ENCODE data around the gene MEX3A.
"Not testable (repeated sequence)": the region's sequence is repeated elsewhere in the genome, so short reads cannot be mapped to it uniquely, and the experiment has no call there.

MEX3A gene

GRCh38 chr1:156074661-156075060, 7.6 kb downstream of the MEX3A start:
- H3K27ac ChIP-seq, result peak overlapping the region; percentile 70
- no peaks in the 10 kb centered on the region for H3K27me3 ChIP-seq (ENCODE audit: insufficient read depth, low read depth, severe bottlenecking)
- TF ChIP-seq, protein P1, sequence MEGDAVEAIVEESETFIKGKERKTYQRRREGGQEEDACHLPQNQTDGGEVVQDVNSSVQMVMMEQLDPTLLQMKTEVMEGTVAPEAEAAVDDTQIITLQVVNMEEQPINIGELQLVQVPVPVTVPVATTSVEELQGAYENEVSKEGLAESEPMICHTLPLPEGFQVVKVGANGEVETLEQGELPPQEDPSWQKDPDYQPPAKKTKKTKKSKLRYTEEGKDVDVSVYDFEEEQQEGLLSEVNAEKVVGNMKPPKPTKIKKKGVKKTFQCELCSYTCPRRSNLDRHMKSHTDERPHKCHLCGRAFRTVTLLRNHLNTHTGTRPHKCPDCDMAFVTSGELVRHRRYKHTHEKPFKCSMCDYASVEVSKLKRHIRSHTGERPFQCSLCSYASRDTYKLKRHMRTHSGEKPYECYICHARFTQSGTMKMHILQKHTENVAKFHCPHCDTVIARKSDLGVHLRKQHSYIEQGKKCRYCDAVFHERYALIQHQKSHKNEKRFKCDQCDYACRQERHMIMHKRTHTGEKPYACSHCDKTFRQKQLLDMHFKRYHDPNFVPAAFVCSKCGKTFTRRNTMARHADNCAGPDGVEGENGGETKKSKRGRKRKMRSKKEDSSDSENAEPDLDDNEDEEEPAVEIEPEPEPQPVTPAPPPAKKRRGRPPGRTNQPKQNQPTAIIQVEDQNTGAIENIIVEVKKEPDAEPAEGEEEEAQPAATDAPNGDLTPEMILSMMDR (IDR thresholded peaks at IDR 0.05; ENCODE audit: low read depth, low read length), result no peak
- no peaks in the 10 kb centered on the region for H3K9me3 ChIP-seq (ENCODE audit: severe bottlenecking)
- no peak overlapping the region; the same call in 1 of the 2 replicates for H3K4me3 ChIP-seq (ENCODE audit: low read depth, low read length)
- peaks cover 63% of the 10 kb centered on the region for H3K36me3 ChIP-seq
- peak; percentile 75 for DNase-seq

GRCh38 chr1:156073740-156074139, 8.5 kb downstream of the MEX3A start:
- Histone ChIP-seq H3K4me3 (ENCODE audit: low read depth, low read length) (no peak overlapping the region), H3K27ac (peak overlapping the region; percentile 70), H3K9me3 (ENCODE audit: severe bottlenecking) (no peaks in the 10 kb centered on the region), H3K27me3 (ENCODE audit: insufficient read depth, low read depth, severe bottlenecking) (no peaks in the 10 kb centered on the region), H3K36me3 (peaks cover 56% of the 10 kb centered on the region)
- TF ChIP-seq, protein P1 (IDR thresholded peaks at IDR 0.05; ENCODE audit: low read depth, low read length), result no peak
- DNase-seq, result peak; percentile 95

DNA sequence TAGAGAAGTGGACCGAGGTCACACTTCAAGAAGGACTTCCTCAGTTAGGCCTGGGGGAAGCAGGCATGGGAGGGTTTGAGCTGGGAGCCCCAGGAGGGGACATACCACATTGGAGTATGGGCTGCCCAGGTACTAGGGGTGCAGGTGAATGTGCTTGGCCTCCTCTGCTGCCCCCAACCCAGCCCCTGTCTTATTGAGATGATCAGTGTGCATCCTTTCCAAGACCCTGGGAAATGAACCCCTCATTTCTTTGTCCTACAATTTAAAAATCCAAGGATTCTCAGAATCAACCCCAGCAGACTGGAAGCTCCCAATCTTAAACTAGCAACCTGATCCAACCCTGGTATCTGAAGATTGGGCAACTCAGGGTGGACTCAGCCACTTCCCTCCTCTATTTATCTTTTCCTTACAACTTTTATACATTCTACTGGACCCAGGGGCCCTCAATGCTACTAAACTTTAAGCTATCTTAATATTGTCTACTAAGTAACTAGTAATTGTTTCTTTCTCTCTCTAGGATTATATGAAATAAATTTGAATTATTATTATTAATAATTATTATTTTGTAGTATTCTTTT, 9.1 kb downstream of the MEX3A start:
- TF ChIP-seq, protein P1 (IDR thresholded peaks at IDR 0.05; ENCODE audit: low read depth, low read length), result no peak
- Histone ChIP-seq H3K27ac (peak overlapping the region; percentile 70), H3K27me3 (ENCODE audit: insufficient read depth, low read depth, severe bottlenecking) (no peaks in the 10 kb centered on the region), H3K4me3 (ENCODE audit: low read depth, low read length) (no peak overlapping the region), H3K36me3 (peaks cover 51% of the 10 kb centered on the region), H3K9me3 (ENCODE audit: severe bottlenecking) (no peaks in the 10 kb centered on the region)
- DNase-seq, result no peak

DNA sequence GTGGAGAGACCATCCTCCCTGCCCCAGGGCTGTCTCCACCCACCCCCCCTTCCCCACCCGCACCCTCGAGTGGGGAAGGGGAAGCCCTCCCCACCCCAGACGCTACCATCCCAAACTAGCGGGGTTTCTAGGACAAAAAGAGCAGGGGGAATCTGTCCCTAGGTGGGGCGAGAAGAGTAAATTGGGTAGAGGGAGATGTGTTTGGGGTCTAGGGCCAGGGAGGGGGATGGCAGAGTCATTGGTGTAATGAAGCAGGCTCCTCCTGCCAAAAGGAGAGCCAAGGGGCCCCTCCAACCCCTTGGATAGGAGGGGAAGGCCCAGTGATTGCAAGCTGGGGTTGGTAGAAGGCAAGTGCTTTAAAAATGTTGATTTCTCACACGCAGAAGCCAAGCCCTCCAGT, 10.0 kb downstream of the MEX3A start:
- Histone ChIP-seq H3K27ac (no peak overlapping the region), H3K27me3 (ENCODE audit: insufficient read depth, low read depth, severe bottlenecking) (no peaks in the 10 kb centered on the region), H3K36me3 (peaks cover 41% of the 10 kb centered on the region), H3K4me3 (ENCODE audit: low read depth, low read length) (no peak overlapping the region), H3K9me3 (ENCODE audit: severe bottlenecking) (no peaks in the 10 kb centered on the region)
- TF ChIP-seq, protein P1 (IDR thresholded peaks at IDR 0.05; ENCODE audit: low read depth, low read length), result no peak
- no peak for DNase-seq

DNA sequence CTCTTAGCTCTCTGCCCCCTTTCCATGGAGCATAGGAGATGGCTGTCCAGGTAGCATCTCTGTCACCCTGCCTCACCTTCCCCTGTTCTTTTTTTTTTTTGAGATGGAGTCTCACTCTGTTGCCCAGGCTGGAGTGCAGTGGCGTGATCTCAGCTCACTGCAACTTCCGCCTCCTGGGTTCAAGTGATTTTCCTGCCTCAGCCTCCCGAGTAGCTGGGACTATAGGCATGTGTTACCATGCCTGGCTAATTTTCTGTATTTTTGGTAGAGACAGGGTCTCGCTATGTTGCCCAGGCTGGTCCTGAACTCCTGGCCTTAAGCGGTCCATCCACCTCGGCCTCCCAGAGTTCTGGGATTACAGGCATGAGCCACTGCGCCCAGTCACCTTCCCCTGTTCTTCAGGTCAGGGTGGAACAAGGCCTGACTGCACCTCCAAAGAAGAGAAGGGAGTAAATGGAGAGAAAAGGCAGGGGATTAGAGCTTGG, 10.9 kb downstream of the MEX3A start:
- not testable (repeated sequence) for H3K9me3 ChIP-seq (ENCODE audit: severe bottlenecking); H3K27me3 ChIP-seq (ENCODE audit: insufficient read depth, low read depth, severe bottlenecking); DNase-seq; H3K27ac ChIP-seq; H3K4me3 ChIP-seq (ENCODE audit: low read depth, low read length)
- H3K36me3 ChIP-seq, result peaks cover 32% of the 10 kb centered on the region

GRCh38 chr1:156070548-156070947, 11.7 kb downstream of the MEX3A start:
- no peak for DNase-seq
- TF ChIP-seq, protein P1 (IDR thresholded peaks at IDR 0.05; ENCODE audit: low read depth, low read length), result no peak
- no peaks in the 10 kb centered on the region for H3K9me3 ChIP-seq (ENCODE audit: severe bottlenecking)

More at GRCh38 chr1:156070548-156070947, 11.7 kb downstream of the MEX3A start:
- Histone ChIP-seq H3K4me3 (ENCODE audit: low read depth, low read length) (no peak overlapping the region), H3K36me3 (peaks cover 24% of the 10 kb centered on the region), H3K27ac (no peak overlapping the region), H3K27me3 (ENCODE audit: insufficient read depth, low read depth, severe bottlenecking) (no peaks in the 10 kb centered on the region)

Measured in WERI-Rb-1 (cell line).